Ovary (tissue), 9 donors: Measurements from ENCODE around the gene HOMER2. TPM values are rescaled to one million over a fixed set of nuclear protein-coding genes. Genes with fewer than 3 reads are reported as not detected.
"Not testable (repeated sequence)": the region's sequence is repeated elsewhere in the genome, so short reads cannot be mapped to it uniquely, and the experiment has no call there.

Experiments used
- DNase-seq, 5 donors: peaks; one replicate each; pipeline ENCODE4 v3.0.0-alpha.2; 2019 to 2020
- H3K27ac ChIP-seq, 2 donors: fragments of 200-600 bp; one replicate each; pipeline versions ENCODE4 v1.5.1 to v1.8.0; 2019 to 2022
- H3K27me3 ChIP-seq: fragments of 200-600 bp; one replicate; pipeline ENCODE4 v1.8.0; 2022
- H3K36me3 ChIP-seq: fragments of 200-600 bp; sonication (generic); one replicate; pipeline ENCODE4 v1.5.1; 2019
- H3K4me1 ChIP-seq: one replicate; pipeline ENCODE4 v1.8.1; 2013; ENCODE audit warnings: mild to moderate bottlenecking, moderate library complexity; ENCODE audit not compliant: insufficient read depth
- H3K4me3 ChIP-seq: fragments of 200-600 bp; sonication (generic); one replicate; pipeline ENCODE4 v1.5.1; 2017
- H3K9me3 ChIP-seq, 2 donors: fragments of 200-600 bp in 1 of 2; sonication (generic) in 1 of 2; one replicate each; pipeline versions ENCODE4 v1.5.1 to v1.8.1; 2013 to 2019; ENCODE audit warnings: mild to moderate bottlenecking in 1 of 2, moderate library complexity in 1 of 2
- EP300 ChIP-seq: sonication (generic); formaldehyde crosslinking; IDR thresholded peaks from one replicate; pipeline ENCODE4 v1.6.1; 2017; ENCODE audit warnings: antibody characterized with exemption
- POLR2A ChIP-seq: fragments of 450-650 bp; IDR thresholded peaks from one replicate; pipeline ENCODE4 v1.6.1; 2017; ENCODE audit warnings: antibody characterized with exemption, mild to moderate bottlenecking, moderate library complexity
- WGBS, 3 donors: extraction: QIAGEN DNeasy Blood & Tissue Kit in 1 of 3; methylation state at CpG; one replicate each; pipeline versions ENCODE4 v1.1.5 to v1.1.7; 2013 to 2017; 5-methylcytosine and 5-hydroxymethylcytosine counted together
- intact Hi-C, 4 donors: fragments of 100-400 bp; cut with DNase I; formaldehyde crosslinking; loops; one replicate each; pipeline versions ENCODE4 v1.11.0 to v1.15.1; 2022 to 2023
- polyA plus RNA-seq, 2 donors: library from polyadenylated mRNA; stranded (reverse); fragments of 200-250 nt in 1 of 2; fragments of 350-450 nt in 1 of 2; fragmentation: Illumina TruSeq in 1 of 2; extraction: RNeasy Lipid Tissue Mini Kit (QIAGEN cat#74804) in 1 of 2; gene quantifications; one replicate each; pipeline ENCODE4 v1.2.3, GENCODE V29; 2013 to 2014
- total RNA-seq, 7 donors: library from RNA; depleted of rRNA in 2 of 7; stranded (reverse); fragments of >200 nt in 2 of 7; fragmentation: NEBNext Ultra II Directional in 3 of 7; extraction: Animal tissue kit (Norgen Biotek cat#: 25700) in 3 of 7; gene quantifications; one replicate each; pipeline versions ENCODE4 v1.1.0 to v1.2.4, GENCODE V29; 2016 to 2023
- TF ChIP-seq, protein P1 (sequence below), 3 donors: fragments of 450-650 bp in 2 of 3; fragments of 200-600 bp in 1 of 3; IDR thresholded peaks; one replicate each; pipeline versions ENCODE4 v1.5.1 to v1.8.0; 2016 to 2022; ENCODE audit warnings: antibody characterized with exemption in 3 of 3, mild to moderate bottlenecking in 1 of 3
- donor health status: DM: no; HTN: no; CAD: no; lungs with moderate emphysema.
- donor health status: DM: no; HTN: no; CAD: no.
- donor health status: Bipolar disorder and iron deficiency.
- donor health status: DM: yes; HTN: yes; CAD: no.
- donor health status: DM: no; HTN: no; CAD: no.
- donor health status: DM: yes; HTN: yes; CAD: no.

HOMER2 gene
- total and polyA plus RNA-seq, 9 donors: 3.0 to 60.8 (median 11.0) TPM

DNA sequence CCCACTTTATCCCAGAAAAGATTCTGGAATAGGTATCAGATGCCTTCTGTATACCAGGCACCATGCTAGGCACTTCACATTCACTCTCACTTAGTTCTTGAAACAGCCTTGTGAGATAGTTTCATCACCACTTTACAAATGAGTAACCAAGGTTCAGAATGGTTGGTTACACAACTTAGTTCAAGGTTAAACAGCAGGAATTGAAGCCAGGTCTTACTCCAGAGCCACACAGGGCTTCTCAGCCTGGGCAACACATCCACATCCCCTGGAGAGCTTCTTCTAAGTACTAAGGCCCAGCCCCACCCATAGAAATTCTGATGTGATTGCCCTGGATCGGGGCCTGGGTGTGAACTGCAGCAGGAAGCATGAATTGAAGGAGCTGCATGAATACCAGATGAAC is 124.4 kb downstream of the HOMER2 start:
- no peak overlapping the region for H3K4me3 ChIP-seq
- no peaks in the 10 kb centered on the region for H3K27me3 ChIP-seq
- DNase-seq: no peak
- no peaks in the 10 kb centered on the region for H3K36me3 ChIP-seq
- H3K9me3 ChIP-seq: no peaks in the 10 kb centered on the region
- TF ChIP-seq, protein P1, sequence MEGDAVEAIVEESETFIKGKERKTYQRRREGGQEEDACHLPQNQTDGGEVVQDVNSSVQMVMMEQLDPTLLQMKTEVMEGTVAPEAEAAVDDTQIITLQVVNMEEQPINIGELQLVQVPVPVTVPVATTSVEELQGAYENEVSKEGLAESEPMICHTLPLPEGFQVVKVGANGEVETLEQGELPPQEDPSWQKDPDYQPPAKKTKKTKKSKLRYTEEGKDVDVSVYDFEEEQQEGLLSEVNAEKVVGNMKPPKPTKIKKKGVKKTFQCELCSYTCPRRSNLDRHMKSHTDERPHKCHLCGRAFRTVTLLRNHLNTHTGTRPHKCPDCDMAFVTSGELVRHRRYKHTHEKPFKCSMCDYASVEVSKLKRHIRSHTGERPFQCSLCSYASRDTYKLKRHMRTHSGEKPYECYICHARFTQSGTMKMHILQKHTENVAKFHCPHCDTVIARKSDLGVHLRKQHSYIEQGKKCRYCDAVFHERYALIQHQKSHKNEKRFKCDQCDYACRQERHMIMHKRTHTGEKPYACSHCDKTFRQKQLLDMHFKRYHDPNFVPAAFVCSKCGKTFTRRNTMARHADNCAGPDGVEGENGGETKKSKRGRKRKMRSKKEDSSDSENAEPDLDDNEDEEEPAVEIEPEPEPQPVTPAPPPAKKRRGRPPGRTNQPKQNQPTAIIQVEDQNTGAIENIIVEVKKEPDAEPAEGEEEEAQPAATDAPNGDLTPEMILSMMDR (IDR thresholded peaks at IDR 0.05): no peak
- TF ChIP-seq EP300 (no peak), POLR2A (no peak)
- H3K27ac ChIP-seq: no peak overlapping the region
- 58 to 72% (median 65%) methylated on average over 1 of the region's 1 CpG for WGBS, 3 donors
- H3K4me1 ChIP-seq: no peaks in the 10 kb centered on the region
- intact Hi-C loops: no loop called here

DNA sequence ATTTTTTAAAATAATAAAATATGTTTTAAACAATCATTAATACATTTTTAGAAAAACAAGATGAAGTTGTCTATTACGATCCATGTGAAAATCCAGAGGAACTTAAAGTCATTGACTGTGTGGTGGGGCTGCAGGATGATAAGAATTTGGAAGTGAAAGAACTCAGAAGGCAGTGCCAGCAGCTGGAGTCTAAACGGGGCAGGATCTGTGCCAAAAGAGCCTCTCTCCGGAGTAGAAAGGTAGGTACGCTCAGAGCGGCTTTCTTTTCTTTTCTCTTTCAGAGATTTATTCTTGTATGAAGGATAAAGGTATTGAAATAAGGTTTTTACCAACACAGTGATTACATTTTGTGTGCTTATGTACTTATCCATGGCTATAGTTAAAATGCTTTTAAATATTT is 129.5 kb downstream of the HOMER2 start:
- intact Hi-C loops: no loop called here
- Histone ChIP-seq H3K4me3 (no peak overlapping the region), H3K27ac (no peak overlapping the region), H3K4me1 (no peaks in the 10 kb centered on the region), H3K9me3 (no peaks in the 10 kb centered on the region), H3K36me3 (no peaks in the 10 kb centered on the region), H3K27me3 (no peaks in the 10 kb centered on the region)
- TF ChIP-seq EP300: no peak
- no peak for TF ChIP-seq POLR2A
- TF ChIP-seq, protein P1 (IDR thresholded peaks at IDR 0.05): no peak
- 78 to 83% (median 81%) methylated on average over 5 of the region's 5 CpGs for WGBS, 3 donors
- DNase-seq: no peak

GRCh38 chr15:82821851-82822250 is 130.7 kb downstream of the HOMER2 start:
- H3K36me3 ChIP-seq, H3K27me3 ChIP-seq, intact Hi-C loops, H3K4me3 ChIP-seq, DNase-seq, H3K9me3 ChIP-seq, H3K4me1 ChIP-seq, H3K27ac ChIP-seq: not testable (repeated sequence)

- WGBS, 3 donors: 64 to 80% (median 73%) methylated on average over 3 of the region's 3 CpGs
- H3K9me3 ChIP-seq, DNase-seq, H3K4me1 ChIP-seq, intact Hi-C loops, H3K4me3 ChIP-seq, H3K27me3 ChIP-seq, H3K36me3 ChIP-seq, H3K27ac ChIP-seq: not testable (repeated sequence)
These were observed 131.1 kb downstream of the HOMER2 start for GRCh38 chr15:82821396-82821795.

- Histone ChIP-seq H3K27ac (no peak overlapping the region), H3K27me3 (no peaks in the 10 kb centered on the region), H3K4me1 (no peaks in the 10 kb centered on the region), H3K36me3 (no peaks in the 10 kb centered on the region), H3K9me3 (no peaks in the 10 kb centered on the region), H3K4me3 (no peak overlapping the region)
- DNase-seq: no peak
- TF ChIP-seq POLR2A: no peak
- TF ChIP-seq EP300: no peak
- TF ChIP-seq, protein P1 (IDR thresholded peaks at IDR 0.05): no peak
- intact Hi-C loops: no loop called here
These were observed 132.4 kb downstream of the HOMER2 start for GRCh38 chr15:82820128-82820527.

DNA sequence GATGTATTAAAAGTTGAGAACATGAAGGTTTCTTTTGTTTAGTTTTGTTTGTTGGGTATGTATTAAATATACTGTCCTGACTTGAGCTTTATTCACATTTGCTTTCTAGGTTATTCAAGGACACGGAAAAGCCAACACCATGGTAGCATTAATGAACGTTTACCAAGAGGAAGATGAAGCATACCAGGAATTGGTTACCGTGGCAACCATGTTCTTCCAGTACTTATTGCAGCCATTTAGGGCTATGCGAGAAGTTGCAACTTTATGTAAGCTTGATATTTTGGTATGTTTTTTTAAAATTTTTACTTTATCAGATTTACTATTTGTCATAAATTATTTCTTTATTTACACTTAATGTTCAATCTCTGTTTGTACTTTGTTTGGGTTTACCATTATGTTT is 139.5 kb downstream of the HOMER2 start:
- Histone ChIP-seq H3K4me1 (peaks cover 3% of the 10 kb centered on the region), H3K27ac (no peak overlapping the region), H3K27me3 (no peaks in the 10 kb centered on the region), H3K9me3 (no peaks in the 10 kb centered on the region), H3K4me3 (no peak overlapping the region), H3K36me3 (no peaks in the 10 kb centered on the region)
- TF ChIP-seq, protein P1 (IDR thresholded peaks at IDR 0.05): no peak
- TF ChIP-seq EP300: no peak
- TF ChIP-seq POLR2A: no peak
- intact Hi-C loops: no loop called here
- 85 to 89% (median 87%) methylated on average over 4 of the region's 4 CpGs for WGBS, 3 donors
- no peak for DNase-seq
